Measurements from ENCODE around the gene BMF.

The BMF gene

GRCh38 chr15:40064231-40064894 is 44.3 kb downstream of the BMF start:
- DNase-seq (ENCODE audit: low read depth): no peak
- TF ChIP-seq CTCF (IDR thresholded peaks at IDR 0.05; ENCODE audit: control insufficient read depth, extremely low read depth, insufficient read depth): no peak
- H3K4me3 ChIP-seq (ENCODE audit: low read depth, low read length): no peak overlapping the region

GRCh38 chr15:40063563-40064011 is 45.1 kb downstream of the BMF start:
- H3K4me3 ChIP-seq (ENCODE audit: low read depth, low read length): no peak overlapping the region
- TF ChIP-seq CTCF (IDR thresholded peaks at IDR 0.05; ENCODE audit: control insufficient read depth, extremely low read depth, insufficient read depth): no peak
- DNase-seq (ENCODE audit: low read depth): no peak

GRCh38 chr15:40062816-40063562 is 45.7 kb downstream of the BMF start:
- TF ChIP-seq CTCF (IDR thresholded peaks at IDR 0.05; ENCODE audit: control insufficient read depth, extremely low read depth, insufficient read depth): no peak
- DNase-seq (ENCODE audit: low read depth): no peak
- no peak overlapping the region for H3K4me3 ChIP-seq (ENCODE audit: low read depth, low read length)

- no peak overlapping the region for H3K4me3 ChIP-seq (ENCODE audit: low read depth, low read length)
- no peak for TF ChIP-seq CTCF (IDR thresholded peaks at IDR 0.05; ENCODE audit: control insufficient read depth, extremely low read depth, insufficient read depth)
- no peak for DNase-seq (ENCODE audit: low read depth)
These were observed 47.3 kb downstream of the BMF start for GRCh38 chr15:40061212-40061901.

GRCh38 chr15:40060236-40060961 is 48.3 kb downstream of the BMF start:
- DNase-seq (ENCODE audit: low read depth): no peak
- TF ChIP-seq CTCF (IDR thresholded peaks at IDR 0.05; ENCODE audit: control insufficient read depth, extremely low read depth, insufficient read depth): no peak
- no peak overlapping the region for H3K4me3 ChIP-seq (ENCODE audit: low read depth, low read length)

GRCh38 chr15:40059821-40060220 is 48.9 kb downstream of the BMF start:
- TF ChIP-seq CTCF (IDR thresholded peaks at IDR 0.05; ENCODE audit: control insufficient read depth, extremely low read depth, insufficient read depth): no peak
- no peak overlapping the region for H3K4me3 ChIP-seq (ENCODE audit: low read depth, low read length)
- no peak for DNase-seq (ENCODE audit: low read depth)
